MV-4-11 (cell line): ENCODE results near the gene PBX1.

ENCODE experiments used
- DNase-seq: peaks from one replicate; lab custom pipeline; 2025; lab: John Stamatoyannopoulos, UW

Gene PBX1

GRCh38 chr1:164759979-164760469 is 201.0 kb downstream of the PBX1 start:
- DNase-seq, result no peak

DNA sequence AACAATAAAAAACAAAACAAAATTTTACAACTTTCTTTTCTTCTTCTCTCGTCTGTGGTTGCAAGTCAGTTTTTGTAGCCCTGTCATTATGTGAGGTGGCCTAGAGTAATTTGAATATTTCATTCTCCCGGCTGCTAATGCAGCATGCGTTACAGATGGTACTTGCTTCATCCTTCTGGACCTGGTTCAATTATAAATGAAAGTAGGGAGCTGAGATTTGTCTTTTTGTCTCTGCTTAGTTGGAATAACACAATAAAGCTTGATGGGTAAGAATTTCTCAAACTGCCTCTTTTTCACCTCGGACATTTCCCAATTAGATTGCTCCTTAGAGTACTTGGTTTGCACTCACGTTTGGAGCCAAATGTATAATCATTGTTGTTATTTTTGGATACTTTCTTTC is 201.6 kb downstream of the PBX1 start:
- no peak for DNase-seq

DNA sequence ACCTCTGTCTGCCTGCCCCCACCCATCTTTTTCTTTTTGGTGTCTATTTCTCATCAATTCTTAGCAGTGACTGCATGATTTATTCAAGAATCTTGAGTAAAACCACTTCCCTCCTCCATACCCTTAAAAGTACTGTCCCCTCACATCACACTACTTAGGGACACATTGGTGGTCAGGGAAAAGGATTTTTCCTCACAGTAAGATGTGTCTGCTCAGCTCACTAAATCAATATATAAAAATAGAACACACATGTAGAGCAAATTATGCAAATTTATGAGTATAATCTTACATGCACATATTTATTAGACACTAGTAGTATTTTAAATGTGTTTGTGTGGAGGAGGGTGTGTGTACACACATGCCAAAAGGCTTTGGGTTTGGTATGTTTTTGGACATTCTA is 202.0 kb downstream of the PBX1 start:
- DNase-seq, result no peak

DNA sequence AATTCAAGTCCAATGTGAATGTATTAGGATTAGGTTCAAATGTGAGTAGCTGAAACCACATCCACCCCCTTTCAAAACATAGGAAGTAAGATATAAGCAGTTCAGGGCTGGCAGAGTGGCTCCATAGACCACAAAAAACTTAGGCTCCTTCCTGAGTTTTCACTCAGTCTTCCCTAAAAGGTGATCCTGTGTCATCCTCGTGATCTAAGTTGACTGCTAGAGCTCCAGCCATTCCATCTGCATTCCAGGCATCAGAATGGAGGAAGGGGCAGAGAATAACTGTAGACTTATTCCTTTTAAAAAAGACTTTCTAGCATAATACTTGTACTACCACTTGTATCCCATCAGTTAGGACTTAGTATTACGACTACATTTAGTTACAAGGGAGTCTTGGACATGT is 204.1 kb downstream of the PBX1 start:
- no peak for DNase-seq

- DNase-seq, result no peak
These were observed 205.3 kb downstream of the PBX1 start for GRCh38 chr1:164764333-164764732.

GRCh38 chr1:164765557-164765956 is 206.6 kb downstream of the PBX1 start:
- DNase-seq, result no peak

- no peak for DNase-seq
These were observed 207.2 kb downstream of the PBX1 start for GRCh38 chr1:164765992-164766720.

GRCh38 chr1:164767752-164768402 is 208.9 kb downstream of the PBX1 start:
- no peak for DNase-seq

- DNase-seq, result no peak
These were observed 209.6 kb downstream of the PBX1 start for GRCh38 chr1:164768619-164769018.

DNA sequence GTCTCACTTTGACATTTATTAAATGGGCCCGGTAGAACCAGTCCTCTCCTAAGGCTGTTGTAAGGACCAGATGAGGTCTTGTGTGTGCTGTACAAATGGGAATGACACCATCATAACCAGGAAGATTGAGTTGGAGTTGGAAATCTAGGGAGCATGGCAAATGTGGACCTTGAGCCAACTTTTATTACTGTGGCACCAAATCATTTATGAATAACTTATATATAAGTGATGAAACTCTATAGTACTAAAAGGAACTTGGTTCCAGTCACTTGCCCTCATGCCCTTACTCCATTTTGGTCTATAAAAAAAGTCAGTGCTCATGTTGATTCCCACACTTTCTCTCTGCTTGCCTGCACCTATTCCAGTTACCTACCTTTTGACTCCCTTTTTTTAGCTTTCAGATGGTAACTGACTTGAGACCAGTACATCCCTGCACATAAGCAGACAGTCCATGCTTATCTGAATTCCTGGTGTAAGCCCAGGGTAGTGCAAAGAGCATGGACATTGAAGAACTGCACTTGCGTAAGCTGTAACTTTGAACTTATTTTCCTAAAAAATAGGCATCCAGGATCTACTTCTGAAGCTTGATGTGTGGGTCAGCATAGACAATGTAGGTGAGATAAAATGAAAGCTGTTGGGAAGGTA is 210.6 kb downstream of the PBX1 start:
- DNase-seq, result no peak

DNA sequence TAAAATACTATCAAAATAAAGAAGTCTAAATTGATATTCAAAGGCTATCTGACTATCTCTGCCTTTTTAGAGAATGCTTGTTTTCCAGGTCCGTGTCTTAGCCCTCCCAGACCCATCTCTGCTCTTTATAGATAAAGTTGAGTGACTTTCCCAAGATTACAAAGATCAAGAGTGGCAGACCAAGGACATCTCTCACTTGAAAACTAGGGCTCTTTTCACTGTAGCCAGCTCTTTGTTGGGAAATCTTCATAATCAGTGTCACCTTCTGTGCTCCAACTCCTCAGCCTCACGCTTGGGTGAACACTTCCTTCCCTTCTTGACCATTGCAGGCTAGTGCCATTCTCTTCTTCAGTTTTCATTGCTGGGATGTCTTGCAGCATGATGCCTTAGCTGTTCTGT is 211.1 kb downstream of the PBX1 start:
- DNase-seq, result no peak

DNA sequence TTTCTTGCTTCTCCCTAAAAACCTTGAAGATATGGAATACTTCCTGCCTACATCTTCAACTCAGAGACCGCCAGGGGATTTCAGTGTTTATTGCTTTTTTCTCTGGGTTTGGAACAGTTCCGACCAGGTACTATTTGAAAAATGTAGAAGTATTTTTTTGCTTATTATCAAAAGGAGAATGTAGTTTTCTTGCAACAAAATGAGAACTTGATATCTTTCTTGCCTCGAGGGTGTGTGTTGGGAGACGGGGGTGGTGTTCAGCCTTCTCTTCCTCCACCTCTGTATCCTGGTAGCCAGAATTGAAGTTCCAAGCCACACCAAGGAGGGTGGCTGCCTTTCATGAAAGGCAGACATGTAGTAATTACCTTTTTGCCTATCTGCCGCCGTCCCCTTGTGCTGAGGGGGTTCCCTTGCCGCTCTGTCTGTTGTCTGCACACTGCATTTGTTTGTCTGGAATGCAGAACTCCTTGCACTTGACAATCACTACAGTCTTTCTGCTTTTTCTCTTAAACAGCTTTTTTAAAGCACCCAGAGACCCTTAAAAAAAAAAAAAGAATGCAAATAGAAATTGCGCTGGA is 212.1 kb downstream of the PBX1 start:
- no peak for DNase-seq

DNA sequence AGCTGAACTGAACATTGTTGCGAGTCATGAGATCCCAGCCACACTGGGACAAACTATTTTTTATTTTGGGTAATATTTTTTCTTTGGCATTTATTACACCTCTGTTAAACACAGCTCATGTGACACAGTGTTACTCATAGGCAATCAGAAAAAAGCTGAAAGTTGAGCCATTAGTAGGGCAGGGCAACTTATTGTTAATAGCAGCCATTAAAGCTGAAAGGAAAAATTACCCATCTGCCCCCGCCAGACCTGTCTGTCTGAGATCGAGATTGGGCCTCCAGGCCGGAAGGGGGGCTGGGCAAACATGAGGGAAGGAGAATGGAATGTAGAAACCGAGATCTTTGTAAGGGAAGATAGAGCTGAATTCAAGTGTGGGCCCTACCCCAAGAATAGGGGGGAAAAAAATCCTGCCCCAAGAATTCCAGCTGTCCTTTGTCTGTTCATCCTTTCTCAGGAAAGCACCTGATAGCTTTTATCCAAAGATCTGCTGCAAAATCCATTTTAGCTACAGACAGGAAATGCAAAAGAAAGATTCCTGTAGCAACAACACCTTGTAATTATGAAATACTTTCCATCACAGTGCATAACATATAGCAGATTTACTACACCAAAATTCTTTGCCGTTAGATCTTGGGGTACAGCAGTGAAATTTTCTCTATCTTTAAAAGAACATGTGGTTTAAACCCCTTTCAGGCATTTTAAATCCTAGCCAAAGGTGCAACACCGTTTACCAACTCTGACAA is 212.8 kb downstream of the PBX1 start:
- no peak for DNase-seq

DNA sequence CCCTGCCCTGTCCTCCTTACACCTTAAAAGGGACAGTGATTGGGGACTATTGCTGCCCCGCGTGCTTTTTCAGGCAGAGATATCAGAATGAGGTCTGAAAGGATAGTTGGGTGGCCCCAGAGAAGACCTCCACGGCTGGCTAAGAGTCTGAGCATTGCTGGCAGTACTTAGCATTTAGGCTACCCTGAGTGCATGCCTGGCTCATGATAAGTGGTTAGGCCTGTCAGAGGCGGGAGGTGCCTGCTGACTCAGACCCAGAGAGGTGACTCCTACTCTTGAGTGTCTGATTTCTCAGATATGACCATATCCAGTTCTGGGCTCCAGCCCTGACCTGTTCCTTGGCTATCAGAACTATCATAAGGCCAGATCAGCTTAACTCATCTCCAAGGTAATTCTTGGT is 213.7 kb downstream of the PBX1 start:
- DNase-seq, result peak; percentile 20

DNA sequence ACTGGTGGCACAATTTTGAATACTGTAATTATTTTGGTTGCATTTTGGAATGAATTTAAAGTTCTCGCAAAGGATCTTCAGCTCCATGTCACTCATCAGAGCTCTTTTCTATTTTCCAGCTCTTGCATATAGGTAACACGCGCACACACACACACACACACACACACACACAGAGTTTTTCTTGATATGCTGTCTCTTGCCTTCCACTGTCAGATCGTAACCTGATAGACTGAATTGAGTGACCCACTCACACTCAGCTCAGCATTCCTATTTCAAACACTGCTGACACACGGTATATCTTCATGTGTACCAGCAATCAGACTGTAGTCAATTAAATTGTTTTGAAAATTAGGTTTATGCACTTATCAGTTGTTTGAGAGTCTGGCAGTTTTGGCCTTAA is 214.1 kb downstream of the PBX1 start:
- no peak for DNase-seq

DNA sequence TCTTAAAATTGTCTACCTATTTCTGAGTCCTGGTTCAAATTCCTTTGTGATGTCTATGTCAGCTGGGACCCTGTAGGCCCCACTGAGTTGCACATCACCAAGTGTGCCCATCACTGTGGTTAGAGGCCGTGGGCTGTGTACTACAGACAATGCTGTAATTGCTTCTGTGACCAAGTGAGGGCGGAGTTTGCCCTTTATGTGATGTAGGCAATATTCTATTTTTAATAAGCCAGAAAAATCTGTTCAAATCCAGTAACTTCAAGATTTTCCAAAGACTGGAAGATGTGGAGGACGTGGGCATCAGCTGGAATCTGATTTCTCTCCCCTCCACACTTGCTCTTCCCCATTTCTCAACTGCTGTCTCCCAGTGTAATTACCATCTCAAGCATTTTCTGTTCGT is 215.4 kb downstream of the PBX1 start:
- DNase-seq, result no peak

- DNase-seq, result peak; percentile 82
These were observed 216.1 kb downstream of the PBX1 start for GRCh38 chr1:164774819-164775654.

- DNase-seq, result no peak
These were observed 218.5 kb downstream of the PBX1 start for GRCh38 chr1:164777518-164777917.

DNA sequence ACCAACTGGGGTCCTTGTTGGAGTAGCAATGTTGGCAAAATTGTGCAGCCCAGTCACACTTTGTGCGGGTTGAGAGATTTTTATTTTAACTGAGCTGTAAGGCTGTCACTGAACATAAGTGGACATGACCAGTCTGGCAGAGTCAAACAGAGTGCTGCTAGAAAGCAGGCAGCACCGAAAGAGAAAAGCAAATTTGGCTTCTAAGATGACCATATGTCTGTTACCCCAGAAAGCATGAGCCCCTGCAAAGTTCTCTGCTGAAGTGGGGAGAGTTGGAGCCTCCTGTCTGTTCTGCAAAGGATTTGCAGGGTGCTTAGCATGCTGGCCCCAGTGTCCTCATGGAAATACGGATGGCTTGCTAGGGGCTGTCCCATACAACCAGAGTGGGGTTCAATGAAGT is 220.4 kb downstream of the PBX1 start:
- no peak for DNase-seq

GRCh38 chr1:164780111-164780812 is 221.3 kb downstream of the PBX1 start:
- DNase-seq, result no peak

- DNase-seq, result no peak
These were observed 221.9 kb downstream of the PBX1 start for GRCh38 chr1:164780863-164781262.
